ENCODE results near the gene INHBE.

DNA sequence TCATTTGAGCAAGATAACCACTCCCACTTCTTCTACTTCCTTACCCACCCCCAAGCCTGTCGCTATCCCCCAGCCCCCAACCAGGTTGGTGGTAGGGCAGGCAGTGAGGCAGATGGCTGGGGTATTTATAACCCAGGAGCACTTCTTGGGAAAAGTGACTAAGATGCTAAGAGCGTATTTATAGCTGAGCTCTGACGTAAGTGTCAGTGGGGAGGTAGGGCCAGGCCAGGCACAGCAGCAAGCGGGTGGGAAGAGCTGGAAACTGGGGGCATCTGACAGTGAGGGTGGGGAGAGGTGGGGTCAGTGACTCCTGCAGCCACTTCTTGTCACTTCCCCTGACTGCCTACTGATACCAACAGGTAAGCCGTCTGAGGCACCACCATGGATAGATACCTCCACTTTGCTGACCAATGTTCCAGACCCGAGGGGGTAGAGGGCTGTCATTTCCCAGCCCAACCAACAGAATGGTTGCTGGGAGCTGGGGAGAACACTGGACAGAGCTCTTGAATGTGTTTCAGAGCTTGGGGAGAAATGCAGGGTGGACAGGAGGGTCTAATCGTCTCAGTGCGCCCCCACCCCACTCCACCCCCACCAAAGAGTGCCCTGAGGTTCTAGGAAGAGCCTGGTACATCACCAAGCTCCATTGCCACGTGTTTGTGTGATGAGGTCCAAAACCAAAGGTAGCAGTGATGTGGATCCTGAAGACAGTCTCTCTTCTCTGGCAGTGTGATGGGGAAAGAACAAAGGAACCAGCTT is 2.7 kb upstream of the INHBE start:
- TF ChIP-seq, protein P1, sequence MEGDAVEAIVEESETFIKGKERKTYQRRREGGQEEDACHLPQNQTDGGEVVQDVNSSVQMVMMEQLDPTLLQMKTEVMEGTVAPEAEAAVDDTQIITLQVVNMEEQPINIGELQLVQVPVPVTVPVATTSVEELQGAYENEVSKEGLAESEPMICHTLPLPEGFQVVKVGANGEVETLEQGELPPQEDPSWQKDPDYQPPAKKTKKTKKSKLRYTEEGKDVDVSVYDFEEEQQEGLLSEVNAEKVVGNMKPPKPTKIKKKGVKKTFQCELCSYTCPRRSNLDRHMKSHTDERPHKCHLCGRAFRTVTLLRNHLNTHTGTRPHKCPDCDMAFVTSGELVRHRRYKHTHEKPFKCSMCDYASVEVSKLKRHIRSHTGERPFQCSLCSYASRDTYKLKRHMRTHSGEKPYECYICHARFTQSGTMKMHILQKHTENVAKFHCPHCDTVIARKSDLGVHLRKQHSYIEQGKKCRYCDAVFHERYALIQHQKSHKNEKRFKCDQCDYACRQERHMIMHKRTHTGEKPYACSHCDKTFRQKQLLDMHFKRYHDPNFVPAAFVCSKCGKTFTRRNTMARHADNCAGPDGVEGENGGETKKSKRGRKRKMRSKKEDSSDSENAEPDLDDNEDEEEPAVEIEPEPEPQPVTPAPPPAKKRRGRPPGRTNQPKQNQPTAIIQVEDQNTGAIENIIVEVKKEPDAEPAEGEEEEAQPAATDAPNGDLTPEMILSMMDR (IDR thresholded peaks at IDR 0.05) = no peak
- no peak for TF ChIP-seq POLR2A (IDR thresholded peaks at IDR 0.05)

Measured in uterus (tissue), 2 donors.